ENCODE data around the gene NEK8. TPM values are rescaled to one million over a fixed set of nuclear protein-coding genes. Genes with fewer than 3 reads are reported as not detected.
"Not testable (repeated sequence)": the region's sequence is repeated elsewhere in the genome, so short reads cannot be mapped to it uniquely, and the experiment has no call there.

NEK8 gene
- total and polyA plus RNA-seq, 7 donors: 0.16 to 6.3 (median 1.6) TPM

DNA sequence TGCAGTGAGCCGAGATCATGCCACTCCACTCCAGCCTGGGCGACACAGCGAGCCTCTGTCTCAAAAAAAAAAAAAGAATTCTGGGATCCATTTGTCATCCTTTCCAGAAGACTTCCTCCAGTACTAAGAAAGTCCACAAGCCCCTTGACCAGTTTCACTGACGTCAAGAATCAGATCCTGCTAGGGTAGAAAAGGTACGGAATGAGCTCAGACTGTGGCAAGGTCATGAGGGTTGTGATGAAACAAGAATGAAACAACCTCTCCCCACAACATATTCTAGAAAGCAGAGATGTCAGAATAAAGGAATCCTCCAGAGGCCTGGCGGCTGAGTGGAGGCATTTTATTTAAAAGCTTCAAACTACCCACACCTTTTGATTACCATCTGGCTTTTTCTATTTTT lies 45.1 kb downstream of the NEK8 start:
- Histone ChIP-seq H3K36me3 (no peaks in the 10 kb centered on the region), H3K27ac (no peak overlapping the region), H3K4me1 (peaks cover 0 to 14% (median 4%) of the 10 kb centered on the region in 4 donors), H3K4me3 (no peak overlapping the region), H3K9me3 (no peaks in the 10 kb centered on the region), H3K27me3 (no peaks in the 10 kb centered on the region)
- WGBS, 2 donors: 94 to 95% methylated on average over 6 of the region's 6 CpGs
- no peak for TF ChIP-seq POLR2AphosphoS5 (IDR thresholded peaks at IDR 0.05)
- TF ChIP-seq, protein P1, sequence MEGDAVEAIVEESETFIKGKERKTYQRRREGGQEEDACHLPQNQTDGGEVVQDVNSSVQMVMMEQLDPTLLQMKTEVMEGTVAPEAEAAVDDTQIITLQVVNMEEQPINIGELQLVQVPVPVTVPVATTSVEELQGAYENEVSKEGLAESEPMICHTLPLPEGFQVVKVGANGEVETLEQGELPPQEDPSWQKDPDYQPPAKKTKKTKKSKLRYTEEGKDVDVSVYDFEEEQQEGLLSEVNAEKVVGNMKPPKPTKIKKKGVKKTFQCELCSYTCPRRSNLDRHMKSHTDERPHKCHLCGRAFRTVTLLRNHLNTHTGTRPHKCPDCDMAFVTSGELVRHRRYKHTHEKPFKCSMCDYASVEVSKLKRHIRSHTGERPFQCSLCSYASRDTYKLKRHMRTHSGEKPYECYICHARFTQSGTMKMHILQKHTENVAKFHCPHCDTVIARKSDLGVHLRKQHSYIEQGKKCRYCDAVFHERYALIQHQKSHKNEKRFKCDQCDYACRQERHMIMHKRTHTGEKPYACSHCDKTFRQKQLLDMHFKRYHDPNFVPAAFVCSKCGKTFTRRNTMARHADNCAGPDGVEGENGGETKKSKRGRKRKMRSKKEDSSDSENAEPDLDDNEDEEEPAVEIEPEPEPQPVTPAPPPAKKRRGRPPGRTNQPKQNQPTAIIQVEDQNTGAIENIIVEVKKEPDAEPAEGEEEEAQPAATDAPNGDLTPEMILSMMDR (IDR thresholded peaks at IDR 0.05): no peak
- TF ChIP-seq EP300 (IDR thresholded peaks at IDR 0.05): no peak
- no peak for TF ChIP-seq POLR2A (IDR thresholded peaks at IDR 0.05)
- intact Hi-C loops (cut with DNase I): no loop called here
- DNase-seq: no peak

DNA sequence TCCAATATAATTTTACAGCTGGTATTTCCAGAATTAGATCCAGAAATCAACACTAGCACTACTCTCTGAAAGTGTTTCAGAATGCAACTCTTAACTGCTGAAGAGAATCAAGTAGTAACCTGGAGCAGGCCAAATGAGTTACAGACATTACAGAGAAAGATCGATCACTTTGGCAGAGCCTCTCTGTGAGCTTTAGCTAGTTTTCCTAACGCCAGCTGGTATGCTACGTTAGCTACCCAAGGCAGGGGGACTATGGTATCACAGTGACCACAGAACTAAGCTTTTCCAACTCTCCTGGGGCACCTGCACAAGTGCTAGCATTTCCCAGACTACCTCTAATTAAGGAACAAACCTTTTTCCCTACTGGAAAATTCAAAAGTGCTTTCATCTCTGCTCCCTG lies 45.6 kb downstream of the NEK8 start:
- Histone ChIP-seq H3K27me3 (no peaks in the 10 kb centered on the region), H3K9me3 (no peaks in the 10 kb centered on the region), H3K27ac (no peak overlapping the region), H3K4me1 (peaks cover 0 to 14% (median 4%) of the 10 kb centered on the region in 4 donors), H3K36me3 (no peaks in the 10 kb centered on the region), H3K4me3 (no peak overlapping the region)
- intact Hi-C loops (cut with DNase I): no loop called here
- WGBS, 2 donors: 87% methylated on average over 3 of the region's 3 CpGs
- TF ChIP-seq POLR2AphosphoS5 (IDR thresholded peaks at IDR 0.05): no peak
- TF ChIP-seq EP300 (IDR thresholded peaks at IDR 0.05): no peak
- no peak for TF ChIP-seq POLR2A (IDR thresholded peaks at IDR 0.05)
- TF ChIP-seq, protein P1 (IDR thresholded peaks at IDR 0.05): no peak
- DNase-seq: no peak

DNA sequence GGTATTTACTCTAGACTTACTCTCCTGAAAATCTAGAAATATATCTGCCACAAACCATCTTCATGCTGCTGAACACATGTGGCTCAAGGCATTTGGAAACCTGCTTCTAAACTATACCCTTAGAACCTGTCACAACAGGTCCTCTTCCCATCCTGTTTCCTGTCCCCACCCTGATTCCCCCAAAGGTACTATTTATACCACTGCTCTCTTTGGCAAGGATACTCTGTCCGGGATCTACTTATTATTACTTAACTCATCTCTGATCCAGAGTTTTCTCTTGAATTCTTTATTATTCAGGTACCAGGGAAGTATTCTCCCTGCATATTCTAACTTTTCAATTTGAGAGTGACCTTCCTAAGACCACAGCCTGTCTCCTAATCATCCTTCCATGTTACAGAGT lies 48.6 kb downstream of the NEK8 start:
- WGBS, 2 donors: 69% methylated on average over 1 of the region's 1 CpG
- DNase-seq: no peak
- Histone ChIP-seq H3K27ac (peak overlapping the region in 1 of 4 donors; percentile 24), H3K36me3 (peaks cover 0 to 8% (median 4%) of the 10 kb centered on the region in 4 donors), H3K9me3 (no peaks in the 10 kb centered on the region), H3K4me1 (peaks cover 0 to 14% (median 4%) of the 10 kb centered on the region in 4 donors), H3K27me3 (no peaks in the 10 kb centered on the region), H3K4me3 (no peak overlapping the region)
- TF ChIP-seq POLR2A (IDR thresholded peaks at IDR 0.05) (no peak), EP300 (IDR thresholded peaks at IDR 0.05) (no peak), POLR2AphosphoS5 (IDR thresholded peaks at IDR 0.05) (no peak)
- TF ChIP-seq, protein P1 (IDR thresholded peaks at IDR 0.05): no peak
- intact Hi-C loops (cut with DNase I): no loop called here

DNA sequence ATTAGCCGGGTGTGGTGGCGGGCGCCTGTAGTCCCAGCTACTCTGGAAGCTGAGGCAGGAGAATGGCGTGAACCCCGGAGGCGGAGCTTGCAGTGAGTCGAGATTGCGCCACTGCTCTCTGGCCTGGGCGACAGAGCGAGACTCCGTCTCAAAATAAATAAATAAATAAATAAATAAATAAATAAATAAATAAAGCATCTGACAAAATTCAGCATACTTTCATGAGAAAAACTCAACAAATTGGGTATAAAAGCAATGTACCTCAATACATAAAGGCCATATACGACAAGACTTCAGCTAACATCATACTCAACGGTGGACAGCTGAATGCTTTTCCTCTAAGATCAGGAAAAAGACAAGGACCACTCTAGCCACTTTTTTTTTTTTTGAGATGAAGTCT lies 51.0 kb downstream of the NEK8 start:
- intact Hi-C loops (cut with DNase I); H3K36me3 ChIP-seq: not testable (repeated sequence)
- H3K4me1 ChIP-seq: peaks cover 0 to 14% (median 4%) of the 10 kb centered on the region in 4 donors

DNA sequence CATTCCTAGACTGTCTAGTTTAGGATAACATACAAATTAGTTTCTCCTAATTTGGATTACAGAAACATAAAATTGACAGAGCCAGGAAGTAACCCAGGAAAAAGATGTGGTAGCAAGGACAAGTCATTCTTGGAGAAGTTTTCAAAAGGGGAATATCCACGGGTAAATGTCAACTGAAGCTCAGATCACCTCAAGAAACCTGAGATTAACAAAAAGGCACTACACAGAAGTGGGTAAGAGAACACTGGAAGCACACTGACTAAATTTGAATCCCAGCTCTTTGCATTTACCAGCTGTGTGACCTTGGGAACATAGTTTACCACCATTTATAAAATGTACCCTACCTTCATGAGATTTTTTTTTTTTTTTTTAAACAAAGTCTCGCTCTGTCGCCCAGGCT lies 54.6 kb downstream of the NEK8 start:
- DNase-seq: no peak
- intact Hi-C loops (cut with DNase I): no loop called here
- no peak overlapping the region for H3K4me3 ChIP-seq
- H3K4me1 ChIP-seq: no peaks in the 10 kb centered on the region
- WGBS, 2 donors: 79 to 90% methylated on average over 3 of the region's 3 CpGs
- peaks cover 0 to 8% (median 4%) of the 10 kb centered on the region in 4 donors for H3K36me3 ChIP-seq
- no peaks in the 10 kb centered on the region for H3K27me3 ChIP-seq
- H3K9me3 ChIP-seq: no peaks in the 10 kb centered on the region
- no peak for TF ChIP-seq EP300 (IDR thresholded peaks at IDR 0.05)
- TF ChIP-seq, protein P1 (IDR thresholded peaks at IDR 0.05): no peak
- TF ChIP-seq POLR2AphosphoS5 (IDR thresholded peaks at IDR 0.05): no peak
- no peak for TF ChIP-seq POLR2A (IDR thresholded peaks at IDR 0.05)
- no peak overlapping the region for H3K27ac ChIP-seq

More for the DNA sequence above, 51.0 kb downstream of the NEK8 start:
- not testable (repeated sequence) for H3K27me3 ChIP-seq, H3K4me3 ChIP-seq, H3K27ac ChIP-seq, DNase-seq, H3K9me3 ChIP-seq
- 97 to 98% methylated on average over 13 of the region's 13 CpGs for WGBS, 2 donors
